ENCODE data around the gene DERA.
"Not testable (repeated sequence)": the region's sequence is repeated elsewhere in the genome, so short reads cannot be mapped to it uniquely, and the experiment has no call there.

Gene DERA

DNA sequence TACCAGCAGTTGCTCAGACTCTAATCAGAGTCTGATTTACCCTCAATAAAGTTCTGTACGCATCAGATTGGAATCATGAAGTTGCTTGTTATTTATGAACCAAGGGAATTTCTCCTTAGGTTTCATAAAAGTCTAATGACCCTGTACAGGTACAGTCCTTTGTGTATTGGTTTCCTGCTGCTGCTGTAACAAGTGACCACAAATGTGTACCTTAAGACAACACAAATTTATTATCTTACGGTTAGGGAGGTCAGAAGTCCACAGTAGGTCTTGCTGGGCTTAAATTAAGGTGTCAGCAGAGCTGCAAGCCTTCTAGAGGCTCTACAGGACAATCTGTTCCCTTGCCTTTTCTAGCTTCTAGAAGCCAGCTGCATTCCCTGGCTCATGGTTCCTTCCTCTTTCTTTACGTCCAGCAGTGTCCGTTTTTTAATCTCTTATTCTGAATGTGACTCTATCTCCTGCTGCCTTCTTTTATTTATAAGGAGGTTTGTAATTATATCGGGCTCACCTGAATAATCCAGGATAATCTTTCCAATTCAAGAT, 6.7 kb upstream of the DERA start:
- no peak for DNase-seq (ENCODE audit: low read depth)

DNA sequence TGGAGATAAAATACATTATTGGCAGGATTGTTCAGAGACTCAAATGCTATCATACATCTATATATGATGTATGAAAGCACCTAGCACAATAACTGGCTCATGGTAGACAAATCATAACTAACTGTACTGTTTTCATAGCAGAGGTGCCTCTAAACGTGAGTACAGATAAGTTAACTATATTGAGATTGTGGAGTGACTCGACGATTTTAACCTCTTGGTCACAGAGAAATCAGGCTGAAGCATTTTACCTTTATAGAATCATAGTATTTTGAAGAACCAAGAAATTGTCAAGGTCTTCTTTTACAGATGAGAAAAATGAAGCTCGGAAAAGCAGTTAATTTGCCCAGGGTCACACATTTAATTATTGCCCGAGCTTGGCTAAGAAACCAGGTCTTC, 666 bp upstream of the DERA start:
- no peak for DNase-seq (ENCODE audit: low read depth)

DNA sequence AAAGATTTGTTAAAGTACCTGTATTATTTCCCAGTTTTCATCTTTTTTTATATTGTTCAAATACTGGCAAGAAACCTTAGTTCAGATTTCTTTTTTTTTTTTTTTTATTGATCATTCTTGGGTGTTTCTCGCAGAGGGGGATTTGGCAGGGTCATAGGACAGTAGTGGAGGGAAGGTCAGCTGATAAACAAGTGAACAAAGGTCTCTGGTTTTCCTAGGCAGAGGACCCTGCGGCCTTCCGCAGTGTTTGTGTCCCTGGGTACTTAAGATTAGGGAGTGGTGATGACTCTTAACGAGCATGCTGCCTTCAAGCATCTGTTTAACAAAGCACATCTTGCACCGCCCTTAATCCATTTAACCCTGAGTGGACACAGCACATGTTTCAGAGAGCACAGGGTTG, 799 bp downstream of the DERA start:
- not testable (repeated sequence) for DNase-seq (ENCODE audit: low read depth)

DNA sequence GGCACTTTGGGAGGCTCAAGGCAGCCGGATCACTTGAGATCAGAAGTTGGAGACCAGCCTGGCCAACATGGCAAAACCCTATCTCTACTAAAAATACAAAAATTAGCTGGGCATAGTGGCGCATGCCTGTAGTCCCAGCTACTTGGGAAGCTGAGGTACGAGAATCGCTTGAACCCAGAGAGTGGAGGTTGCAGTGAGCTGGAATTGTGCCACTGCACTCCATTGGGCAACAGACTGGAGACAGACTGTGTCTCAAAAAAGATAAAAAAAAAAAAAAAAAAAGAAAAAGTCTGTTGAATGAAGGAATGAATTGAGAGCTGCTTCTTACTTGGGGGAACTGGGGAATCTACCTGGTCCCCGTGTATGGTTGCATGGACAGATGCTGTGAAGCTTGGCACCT, 3.0 kb downstream of the DERA start:
- DNase-seq (ENCODE audit: low read depth): not testable (repeated sequence)

DNA sequence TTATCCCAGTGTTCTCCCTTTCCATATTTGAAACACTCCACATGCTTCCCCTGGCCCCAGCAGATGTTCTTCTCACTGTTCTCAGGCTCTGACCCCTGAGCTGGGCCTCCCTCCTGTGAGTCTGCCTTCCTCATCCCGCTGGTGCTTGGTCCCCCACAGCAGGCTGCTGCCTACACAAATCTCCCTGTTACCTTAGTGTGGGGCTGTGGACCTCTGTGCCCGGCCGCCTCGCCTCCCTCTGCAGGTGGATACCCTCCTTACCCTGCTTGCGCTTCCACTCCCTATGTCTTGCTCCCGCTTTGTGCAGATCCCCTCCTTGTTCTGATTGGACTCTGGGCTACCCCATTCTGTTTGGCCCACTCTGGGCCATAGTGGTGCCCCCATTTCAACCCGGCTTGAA, 6.9 kb downstream of the DERA start:
- DNase-seq (ENCODE audit: low read depth): no peak

DNA sequence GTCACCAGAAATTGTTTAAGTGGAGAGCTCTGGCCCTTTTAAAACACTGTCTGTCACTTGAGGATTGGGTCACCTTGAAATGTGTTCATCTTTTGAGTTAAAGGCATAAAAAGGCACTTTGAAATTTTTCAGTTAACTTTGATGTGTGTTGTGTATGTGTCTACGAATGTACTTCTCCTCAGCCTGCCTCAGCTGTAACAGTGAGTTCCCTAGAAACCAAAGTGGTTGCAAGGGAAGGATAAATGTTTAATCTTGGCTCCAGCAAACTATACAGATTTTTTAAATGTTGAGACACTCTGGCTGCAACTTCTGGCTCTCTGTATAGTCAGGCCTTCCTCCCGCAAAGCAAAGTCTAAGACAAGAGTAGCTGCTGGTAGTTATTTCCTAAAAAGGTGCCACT, 8.3 kb downstream of the DERA start:
- no peak for DNase-seq (ENCODE audit: low read depth)

DNA sequence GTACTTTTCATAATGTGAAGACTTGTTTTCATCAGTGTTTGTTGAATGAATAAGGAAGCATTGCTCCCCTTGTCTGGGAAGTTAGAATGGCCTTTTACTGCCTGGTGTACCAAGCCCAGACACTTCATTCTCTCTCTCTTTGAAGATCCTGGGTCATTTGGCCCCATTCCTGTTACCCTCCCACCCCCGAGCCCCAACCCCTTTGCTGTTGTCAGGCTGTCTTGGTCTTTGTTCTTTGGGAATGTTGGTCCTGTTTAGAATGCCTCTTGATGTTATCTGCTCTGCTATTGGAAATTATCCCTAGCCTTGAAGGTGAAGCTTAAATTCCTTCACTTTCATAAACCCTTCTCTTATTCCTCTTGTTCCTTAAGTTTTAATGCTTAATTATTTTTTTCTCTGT, 13.8 kb downstream of the DERA start:
- no peak for DNase-seq (ENCODE audit: low read depth)

DNA sequence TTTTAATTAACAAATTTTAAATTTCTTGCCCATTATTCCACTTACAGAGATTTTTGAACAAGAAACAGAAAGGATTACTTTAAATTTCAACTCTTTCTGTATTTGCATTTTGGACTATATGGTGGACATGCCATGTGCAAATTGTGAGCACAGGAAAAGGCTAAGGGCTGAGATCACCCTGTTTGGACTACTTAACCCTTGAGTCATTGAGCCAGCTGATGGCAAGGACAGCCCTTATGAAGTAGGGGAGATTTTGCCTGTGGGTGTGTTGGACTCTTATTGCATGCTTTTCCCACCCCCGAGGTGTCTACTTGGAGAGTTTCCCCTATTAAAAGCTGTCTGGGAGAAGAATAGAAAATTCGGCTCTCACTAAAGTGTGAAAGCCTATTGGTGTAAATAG, 17.2 kb downstream of the DERA start:
- DNase-seq (ENCODE audit: low read depth): peak; percentile 67

DNA sequence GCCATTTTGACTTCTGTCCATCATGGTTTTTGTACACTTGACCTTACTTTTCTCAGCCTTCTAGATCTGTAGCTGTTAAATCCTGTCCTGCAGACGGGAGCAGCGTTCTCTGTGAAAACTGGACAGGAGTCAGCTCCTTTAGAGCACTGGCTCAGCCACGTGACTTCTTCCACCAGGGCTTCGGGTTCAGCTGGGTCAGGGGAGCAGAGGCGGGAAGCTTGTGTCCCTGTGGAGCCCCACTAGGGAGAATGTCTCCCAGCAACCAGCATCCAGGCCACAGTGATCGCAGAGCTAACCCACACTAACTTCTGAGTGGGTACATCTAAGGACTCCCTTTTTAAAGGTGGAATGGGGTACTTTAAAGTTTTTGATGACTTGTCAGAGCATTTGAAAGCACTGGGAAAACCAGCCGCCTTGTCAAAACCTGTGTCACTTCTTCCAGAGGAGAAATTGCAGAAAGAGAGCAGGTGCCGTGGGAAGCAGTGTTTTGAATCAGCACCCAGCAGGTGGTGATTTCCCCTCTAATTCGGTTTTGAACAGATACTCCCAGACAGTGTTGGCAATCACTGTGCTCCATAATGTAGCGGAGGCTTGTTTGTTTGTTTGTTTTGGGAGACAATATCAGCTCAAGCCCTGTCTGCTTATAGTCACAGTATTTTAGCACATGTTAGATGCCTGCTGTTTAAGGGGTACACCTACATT, 17.9 kb downstream of the DERA start:
- DNase-seq (ENCODE audit: low read depth): no peak

DNA sequence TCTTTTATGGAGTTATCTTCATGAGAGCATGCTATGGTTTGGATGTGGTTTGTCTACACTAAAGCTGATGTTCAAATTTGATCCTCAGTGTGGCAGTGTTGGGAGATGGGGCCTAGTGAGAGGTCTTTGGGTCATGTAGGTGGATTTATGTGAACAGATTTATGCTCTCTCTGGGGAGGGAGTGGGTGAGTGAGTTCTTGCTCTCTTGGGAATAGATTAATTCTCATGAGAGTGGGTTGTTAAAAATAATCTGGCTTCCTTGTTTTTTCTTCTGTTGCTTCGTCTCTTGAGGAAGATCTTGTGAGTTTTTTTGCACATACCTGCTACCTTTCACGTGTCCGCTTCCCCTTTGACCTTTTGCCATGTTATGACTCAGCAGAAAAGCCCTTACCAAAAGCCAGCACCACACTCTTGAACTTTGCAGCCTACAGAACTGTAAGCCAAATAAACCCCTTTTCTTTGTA, 20.5 kb downstream of the DERA start:
- no peak for DNase-seq (ENCODE audit: low read depth)

DNA sequence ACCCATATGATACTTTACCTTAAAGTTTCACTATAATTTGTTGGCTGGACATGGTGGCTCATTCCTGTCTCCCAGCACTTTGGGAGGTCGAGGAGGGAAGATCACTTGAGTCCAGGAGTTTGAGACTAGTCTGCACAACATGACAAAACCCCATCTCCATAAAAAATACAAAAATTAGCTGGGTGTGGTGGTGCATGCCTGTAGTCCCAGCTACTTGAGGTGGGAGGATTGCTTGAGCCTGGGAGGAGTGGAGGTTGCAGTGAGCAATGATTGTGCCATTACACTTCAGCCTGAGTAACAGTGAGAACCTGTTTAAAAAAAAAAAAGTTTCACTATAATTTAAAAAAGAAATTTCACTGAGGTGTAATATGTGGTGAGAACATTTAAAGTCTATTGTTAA, 21.2 kb downstream of the DERA start:
- no peak for DNase-seq (ENCODE audit: low read depth)

DNA sequence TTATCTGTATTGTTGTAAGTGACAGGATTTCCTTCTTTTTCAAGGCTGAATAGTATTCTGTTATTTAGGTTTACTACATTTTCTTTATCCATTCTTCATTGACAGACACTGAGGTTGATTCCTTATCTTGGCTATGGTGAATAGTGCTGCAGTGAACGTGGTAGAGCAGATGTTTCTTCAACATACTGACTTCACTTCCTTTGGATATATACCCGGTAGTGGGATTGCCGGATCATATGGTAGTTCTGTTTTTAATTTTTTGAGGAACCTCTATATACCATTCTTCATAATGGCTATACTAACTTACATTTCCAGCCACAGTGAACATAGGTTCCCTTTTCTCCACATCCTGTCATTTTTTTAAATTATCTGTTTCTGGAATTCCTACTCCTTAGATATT, 21.8 kb downstream of the DERA start:
- DNase-seq (ENCODE audit: low read depth): no peak

DNA sequence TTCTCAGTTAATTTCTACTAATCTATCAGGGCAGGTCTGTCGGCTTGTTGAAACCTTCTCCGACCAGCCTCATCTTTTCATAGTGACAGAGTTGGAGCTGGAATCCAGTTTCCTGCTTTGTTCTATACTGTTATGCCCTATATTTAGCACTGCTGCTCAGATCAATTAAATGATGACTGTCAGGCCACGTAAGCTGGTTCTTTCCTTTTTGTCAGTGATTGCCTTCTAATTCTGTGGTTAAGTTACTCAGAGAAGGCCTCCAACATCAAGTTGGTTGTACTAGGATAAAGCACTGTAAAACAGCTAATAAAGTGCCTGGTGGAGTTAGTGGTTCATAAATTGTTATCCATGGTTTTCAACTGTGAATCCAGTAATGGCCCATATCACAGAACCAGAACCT, 22.6 kb downstream of the DERA start:
- DNase-seq (ENCODE audit: low read depth): no peak

DNA sequence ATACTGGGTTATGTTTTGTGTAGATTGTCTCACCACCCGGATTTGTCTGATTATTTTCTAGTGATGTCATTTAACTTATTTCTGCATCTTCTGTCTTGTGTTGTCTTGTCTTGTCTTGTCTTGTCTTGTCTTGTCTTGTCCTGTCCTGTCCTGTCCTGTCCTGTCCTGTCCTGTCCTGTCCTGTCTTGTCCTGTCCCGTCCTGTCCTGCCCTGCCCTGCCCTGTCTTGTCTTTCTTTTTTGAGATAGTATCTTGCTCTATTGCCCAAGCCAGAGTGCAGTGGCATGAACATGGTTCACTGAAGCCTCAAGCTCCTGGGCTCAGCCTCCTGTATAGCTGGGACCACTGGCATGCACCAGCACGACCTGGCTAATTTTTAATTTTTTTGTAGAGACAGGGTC, 25.6 kb downstream of the DERA start:
- DNase-seq (ENCODE audit: low read depth): no peak

DNA sequence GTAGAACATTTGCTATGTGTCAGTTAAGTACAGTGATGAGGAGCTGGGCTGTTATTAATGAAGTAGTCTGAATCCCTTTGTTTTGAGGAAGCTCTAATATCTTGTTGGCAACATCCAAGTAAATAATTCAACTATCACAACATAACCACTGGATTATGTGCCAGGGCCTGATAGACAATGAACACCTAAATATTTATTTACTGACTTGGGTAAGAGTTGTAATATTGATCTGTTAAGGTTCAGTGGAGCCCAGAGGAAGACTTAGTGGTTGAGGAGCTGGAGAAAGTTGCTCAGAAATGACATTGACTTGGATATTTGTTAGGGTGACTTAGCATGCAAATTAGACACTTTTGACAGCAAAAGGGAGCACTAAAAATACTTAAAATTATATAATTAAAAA, 26.8 kb downstream of the DERA start:
- no peak for DNase-seq (ENCODE audit: low read depth)

DNA sequence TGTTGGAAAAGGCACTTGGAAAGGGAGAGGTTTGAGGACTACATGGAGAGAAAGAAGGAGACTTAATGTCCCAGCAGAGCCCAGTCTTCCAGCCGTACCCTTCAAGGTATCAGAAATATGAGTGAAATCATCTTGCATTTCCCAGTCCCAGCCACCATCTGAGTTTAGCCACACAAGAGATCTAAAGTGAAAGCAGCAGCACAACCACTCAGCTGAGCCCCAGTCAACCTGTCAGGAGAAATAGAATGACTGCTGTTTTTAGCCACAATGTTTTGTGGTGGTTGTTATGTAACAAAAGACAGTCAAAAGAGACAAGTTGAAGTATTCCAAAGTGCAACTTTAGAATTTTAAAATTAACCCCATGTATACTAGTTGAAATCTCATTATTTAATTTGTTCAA, 28.0 kb downstream of the DERA start:
- DNase-seq (ENCODE audit: low read depth): no peak

DNA sequence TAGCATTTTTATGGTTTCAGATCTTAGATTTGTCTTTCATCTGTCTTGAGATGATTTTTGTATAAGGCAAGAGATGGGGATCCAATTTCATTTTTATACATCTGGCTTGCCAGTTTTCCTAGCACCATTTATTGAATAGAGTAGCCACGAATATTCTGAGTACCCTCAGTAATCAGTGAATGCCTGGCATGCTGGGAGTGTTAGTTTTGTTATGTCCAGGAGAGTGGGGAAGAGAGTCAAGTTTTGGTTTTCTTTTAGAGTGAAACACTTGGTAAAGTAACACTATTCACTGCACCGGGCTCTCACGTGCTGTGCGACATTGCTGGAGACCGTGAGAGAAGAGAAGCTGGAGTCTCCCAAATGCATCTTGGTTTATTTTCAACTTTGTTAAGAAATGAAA, 31.3 kb downstream of the DERA start:
- DNase-seq (ENCODE audit: low read depth): no peak

DNA sequence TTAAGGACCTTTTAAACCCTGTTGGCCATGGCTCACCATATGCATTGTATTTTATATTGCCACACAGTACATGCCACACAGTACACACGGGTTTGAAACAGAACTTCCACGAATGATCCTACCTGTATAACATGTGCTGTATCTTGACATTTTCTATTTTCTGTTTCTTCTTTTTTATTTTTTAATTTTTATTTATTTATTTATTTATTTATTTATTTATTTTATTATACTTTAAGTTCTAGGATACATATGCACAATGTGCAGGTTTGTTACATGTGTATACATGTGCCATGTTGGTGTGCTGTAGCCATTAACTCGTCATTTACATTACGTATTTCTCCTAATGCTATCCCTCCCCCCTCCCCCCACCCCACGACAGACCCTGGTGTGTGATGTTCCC, 32.4 kb downstream of the DERA start:
- DNase-seq (ENCODE audit: low read depth): not testable (repeated sequence)

DNA sequence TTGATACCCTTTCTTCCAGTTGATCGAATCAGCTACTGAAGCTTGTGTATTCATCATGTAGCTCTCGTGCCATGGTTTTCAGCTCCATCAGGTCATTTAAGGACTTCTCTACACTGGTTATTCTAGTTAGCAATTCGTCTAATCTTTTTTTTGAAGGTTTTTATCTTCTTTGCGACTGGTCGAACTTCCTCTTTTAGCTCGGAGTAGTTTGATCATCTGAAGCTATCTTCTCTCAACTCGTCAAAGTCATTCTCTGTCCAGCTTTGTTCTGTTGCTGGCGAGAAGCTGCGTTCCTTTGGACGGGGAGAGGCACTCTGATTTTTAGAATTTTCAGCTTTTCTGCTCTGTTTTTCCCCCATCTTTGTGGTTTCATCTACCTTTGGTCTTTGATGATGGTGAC, 37.3 kb downstream of the DERA start:
- not testable (repeated sequence) for DNase-seq (ENCODE audit: low read depth)

DNA sequence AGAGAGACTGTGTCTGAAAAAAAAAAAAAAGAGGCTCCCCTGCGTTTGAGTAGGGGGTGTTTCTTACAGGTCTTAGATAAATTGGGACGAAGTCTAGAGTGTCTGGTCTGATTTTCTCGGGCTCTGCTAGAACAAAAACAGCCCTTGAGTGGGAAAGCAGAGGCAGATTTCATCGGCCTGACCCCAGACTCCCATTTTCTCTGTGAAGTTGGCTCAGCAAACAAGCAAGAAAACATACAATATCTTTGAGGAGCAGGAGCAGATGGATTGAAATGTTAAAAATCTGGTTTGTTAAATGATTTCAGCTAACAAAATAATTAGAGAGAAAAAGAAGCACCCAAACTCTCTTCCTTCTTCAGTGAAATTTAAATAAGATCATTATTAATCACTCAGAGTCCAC, 44.1 kb downstream of the DERA start:
- DNase-seq (ENCODE audit: low read depth): no peak

DNA sequence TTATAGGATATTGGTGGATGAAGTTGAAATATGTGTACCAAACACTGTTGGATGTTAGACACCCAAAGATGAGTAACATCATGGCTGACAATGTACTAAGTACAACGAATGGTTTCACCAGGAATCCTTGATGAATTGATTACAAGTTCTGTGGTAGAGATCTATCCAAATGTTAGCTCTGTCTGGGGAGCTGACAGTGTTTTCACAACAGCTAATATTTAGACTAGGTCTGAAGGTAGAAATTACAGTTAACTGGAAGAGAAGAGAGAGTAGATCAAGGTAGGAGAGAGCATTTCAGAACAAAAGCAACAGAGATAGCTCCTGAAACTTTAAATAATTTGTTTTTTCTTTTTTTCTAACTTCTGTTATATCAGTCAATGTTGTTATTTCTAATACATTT, 44.9 kb downstream of the DERA start:
- no peak for DNase-seq (ENCODE audit: low read depth)

DNA sequence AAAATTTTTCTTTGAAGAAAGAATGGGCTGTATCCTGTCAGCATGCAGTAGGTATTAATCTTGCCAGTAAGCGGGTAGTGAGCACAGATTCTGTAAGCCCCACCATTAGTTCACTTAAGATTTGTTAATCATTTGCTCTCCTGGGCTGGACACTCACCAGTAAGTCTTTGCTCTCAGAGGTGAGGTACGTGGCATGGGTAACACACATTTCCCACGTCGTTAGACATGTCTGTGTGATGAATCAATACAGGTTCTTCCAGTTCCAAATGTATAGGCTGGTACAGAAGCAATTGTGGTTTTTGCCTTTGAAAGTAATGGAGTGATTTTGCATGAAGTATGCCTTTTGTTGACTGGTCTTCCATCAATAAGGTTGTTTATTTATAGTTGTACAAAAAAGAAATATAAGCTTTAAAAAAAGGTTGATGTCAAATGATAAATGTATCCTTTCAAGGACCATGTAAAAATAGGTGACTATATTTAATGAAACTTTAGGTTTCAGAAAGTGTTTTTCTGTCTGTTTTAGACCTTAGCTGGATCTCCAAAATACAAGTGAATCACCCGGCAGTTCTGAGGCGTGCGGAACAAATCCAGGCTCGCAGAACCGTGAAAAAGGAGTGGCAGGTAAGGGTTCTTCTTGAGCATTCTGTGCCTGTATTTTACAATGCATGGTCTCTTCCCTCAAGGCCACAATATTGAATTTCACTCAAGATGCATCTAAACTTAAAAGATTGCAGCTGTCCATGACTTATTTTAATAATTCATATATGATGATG, 45.5 kb downstream of the DERA start:
- no peak for DNase-seq (ENCODE audit: low read depth)

DNA sequence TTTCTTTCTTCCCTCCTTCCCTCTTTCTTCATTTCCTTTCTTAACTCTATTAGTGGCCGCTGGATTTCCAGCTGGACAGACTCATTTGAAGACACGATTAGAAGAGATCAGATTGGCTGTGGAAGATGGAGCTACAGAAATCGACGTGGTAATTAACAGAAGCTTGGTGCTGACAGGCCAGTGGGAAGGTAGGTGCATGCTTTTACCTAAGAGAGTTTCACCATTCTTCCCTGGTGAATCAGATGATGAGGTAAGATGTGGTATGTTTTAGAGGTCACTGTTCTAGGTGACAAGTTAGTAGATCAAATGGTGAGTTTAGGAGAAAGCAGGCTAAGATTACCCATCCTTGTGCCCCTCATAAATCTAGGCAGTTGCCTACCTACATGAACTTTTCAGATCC, 51.6 kb downstream of the DERA start:
- DNase-seq (ENCODE audit: low read depth): no peak

DNA sequence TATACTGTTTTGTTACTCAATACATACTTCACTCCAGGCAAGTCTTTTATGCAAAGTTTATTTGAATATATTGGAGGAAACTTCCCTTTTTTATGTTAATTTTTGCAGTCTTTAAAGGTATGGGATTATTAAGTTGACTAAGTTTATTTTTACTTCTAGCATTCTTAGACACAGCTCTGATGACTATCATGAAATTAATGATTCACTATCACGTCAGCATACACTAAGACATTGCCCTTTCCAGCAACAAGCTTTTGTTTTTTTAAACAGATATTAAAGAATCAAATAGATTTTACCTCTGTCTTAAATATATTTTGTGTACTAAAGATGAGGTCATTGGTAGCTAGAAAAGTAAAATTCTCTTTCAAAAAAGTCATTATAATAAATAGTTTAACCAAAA, 52.1 kb downstream of the DERA start:
- peak; percentile 36 for DNase-seq (ENCODE audit: low read depth)

All from amniotic epithelial cell (primary cell).